HK-2 (cell line): ENCODE measurements around the gene ORM2.

ENCODE experiments used
- DNase-seq: peaks from one replicate; pipeline ENCODE4 v3.0.0-alpha.2; 2018; ENCODE audit not compliant: unreplicated experiment

Gene ORM2

DNA sequence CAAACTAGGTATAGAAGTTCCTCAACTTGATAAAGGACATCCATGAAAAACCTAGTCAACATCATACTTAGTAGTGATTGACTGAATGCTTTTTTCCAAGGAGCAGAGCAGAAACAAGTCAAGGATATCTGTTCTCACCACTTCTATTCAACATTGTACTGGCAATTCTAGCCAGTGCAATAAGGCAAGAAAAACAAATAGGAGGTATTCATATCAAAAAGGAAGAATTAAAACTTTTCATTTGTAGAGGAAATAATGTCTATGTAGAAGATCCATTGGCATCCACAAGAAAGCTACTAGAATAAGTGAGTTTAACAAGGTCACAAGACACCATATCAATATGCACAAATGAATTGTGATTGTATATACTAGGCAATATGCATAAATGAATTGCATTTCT lies 35.0 kb upstream of the ORM2 start:
- no peak for DNase-seq

DNA sequence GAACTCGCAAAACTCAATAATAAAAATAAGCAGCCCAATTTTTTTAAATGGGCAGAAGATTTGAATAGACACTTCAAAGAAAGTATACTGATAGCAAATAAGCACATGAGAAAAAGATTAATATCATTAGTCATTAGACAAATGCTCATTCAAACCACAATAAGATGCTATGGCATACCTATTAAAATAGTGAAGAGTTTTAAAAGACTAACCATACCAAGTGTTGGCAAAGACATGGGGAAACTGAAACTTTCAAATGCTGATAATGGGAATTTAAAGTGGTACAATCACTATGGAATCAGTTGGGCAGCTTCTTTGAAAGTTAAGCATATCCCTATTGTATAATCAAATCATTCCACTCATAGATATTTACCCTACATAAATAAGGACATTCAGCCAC lies 33.3 kb upstream of the ORM2 start:
- no peak for DNase-seq

DNA sequence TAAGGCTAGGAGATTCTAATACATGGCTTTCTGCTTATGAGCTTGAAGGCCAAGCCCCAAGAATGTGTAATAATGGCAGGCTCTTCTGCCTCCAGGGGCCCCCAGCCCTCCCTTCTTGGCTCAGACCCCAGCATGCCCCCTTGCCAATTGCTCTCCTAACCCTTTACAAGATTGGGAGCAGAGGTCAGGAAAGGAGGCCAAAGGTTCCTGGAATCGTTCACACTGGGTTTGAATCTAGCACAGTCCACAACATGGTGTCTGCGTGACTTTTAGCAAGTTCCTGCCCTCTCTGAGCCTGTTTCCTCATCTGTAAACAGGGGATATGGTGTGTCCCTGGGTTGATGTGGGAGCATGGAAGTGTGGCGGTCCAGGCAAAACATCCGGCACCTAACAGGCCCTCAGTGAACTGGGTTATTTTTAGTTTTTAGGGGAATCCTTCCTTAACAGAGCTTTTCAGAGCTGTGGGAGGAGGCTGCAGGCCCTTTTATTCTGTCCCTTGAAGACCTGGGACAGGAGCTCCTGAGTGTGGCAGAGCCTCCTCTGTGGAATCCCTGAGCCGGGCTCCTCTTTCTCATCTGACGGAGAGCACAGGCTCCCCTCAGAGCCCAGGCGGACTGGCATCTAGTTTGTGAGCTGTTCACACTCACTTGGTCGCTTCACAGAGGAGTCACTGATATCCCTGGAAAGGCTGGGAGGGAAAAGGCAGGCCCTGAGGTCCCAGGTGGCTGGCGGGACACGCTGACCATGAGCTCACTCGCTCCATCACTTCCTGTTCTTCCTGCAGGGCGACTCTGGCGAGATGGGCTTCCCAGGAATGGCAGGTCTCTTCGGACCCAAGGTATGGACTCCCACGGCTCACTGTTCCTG lies 30.1 kb upstream of the ORM2 start:
- no peak for DNase-seq

DNA sequence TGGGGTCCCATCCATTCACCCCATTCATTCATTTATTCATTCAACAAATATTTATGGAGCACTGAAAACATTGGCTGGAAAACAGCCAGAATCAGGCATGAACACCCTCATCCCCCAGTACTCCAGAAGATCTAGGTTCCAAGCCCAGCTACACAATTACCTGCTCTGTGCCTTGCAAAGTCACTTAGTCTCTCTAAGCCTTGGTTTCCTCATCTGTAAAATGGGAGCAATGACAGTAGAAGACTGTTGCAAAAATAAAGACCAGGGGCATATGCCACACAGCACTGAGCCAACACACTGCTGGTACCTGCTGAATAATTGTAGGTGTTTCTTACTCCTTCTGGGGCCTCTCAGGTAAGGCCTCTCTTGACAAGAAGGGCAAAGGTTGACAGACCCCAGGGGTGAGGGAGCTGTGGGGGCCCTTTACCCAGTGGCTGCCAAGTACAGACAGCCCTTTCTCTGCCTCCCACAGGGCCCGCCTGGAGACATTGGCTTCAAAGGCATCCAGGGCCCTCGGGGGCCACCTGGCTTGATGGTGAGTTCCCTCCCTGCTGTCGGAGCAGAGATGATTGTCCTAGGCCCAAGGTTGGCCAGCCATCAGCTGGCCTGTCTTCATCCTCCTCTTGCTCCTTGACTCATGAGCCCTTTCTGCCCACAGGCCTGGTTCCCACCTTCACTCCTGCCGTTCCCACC lies 29.4 kb upstream of the ORM2 start:
- no peak for DNase-seq

DNA sequence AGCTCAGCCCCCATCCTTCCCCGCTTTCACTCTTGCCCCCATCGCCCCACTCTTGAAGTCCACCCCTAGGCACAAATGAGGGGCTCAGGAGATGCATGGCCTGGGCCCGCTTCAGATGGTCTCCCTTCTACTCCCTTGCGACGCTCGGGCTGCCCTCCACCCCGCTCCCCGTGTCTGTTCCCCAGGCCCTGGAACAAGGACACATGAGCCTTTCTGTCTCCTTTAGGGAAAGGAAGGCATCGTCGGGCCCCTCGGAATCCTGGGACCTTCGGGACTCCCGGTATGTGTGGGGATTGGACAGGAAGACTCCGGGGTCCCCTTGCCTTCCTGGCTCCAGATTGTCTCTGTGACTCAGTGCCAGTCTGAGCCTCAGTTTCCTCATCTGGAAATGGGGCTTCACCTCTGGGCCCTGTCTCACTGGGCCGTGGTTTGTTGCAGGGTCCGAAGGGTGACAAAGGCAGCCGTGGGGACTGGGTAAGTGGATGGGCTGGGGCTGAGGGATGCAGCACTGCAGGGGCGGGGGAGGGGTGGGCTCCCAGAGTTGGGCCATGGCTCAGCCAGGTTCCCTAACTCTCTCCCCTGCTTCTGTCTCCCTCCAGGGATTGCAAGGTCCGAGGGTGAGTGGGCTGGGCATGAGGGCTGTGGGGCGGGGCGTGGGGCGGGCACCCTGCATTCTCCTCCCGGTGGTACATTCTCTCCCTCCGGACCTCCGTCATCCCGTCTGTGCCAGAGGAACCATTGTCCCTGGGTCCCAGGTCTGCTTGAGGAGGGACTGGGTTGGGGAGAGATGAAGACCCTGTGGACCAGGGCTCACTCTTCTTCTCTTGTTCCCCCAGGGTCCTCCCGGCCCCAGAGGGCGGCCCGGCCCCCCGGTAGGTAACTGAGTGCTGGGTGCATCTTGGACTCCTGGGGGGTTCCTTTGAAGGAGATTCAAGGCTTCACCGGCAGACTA lies 28.5 kb upstream of the ORM2 start:
- no peak for DNase-seq

DNA sequence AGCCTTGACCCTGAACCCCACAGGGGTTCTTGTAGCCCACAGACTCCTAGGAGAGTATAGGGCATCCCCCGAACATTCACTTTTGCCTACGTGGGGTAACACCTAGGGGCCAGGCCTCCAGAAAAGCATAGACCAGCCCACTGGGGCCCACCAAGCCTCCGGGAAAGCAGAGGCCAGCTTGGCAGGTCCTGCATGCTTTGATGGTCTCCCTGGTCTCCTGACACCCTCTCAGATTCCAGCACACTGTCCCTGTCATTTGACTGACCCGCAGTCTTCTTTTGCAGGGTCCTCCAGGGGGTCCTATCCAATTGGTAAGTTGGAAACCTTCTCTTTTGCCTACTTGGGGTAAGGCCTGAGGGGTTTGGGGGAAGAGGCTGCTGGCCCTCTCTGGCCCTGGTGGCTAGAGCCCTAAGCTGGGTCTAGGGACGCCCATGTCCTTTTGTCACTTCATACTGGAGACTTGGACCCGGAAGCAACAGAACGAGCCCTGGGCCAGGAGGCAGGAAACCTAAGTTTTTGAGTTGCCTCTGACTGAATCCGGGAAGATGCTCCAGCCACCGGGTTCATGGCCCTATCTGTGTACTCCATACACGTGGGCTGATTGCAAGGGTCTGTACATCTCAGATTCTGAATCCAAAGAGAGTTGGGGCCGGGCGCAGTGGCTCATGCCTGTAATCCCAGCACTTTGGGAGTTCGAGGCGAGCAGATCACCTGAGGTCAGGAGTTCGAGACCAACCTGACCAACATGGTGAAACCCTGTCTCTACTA lies 27.7 kb upstream of the ORM2 start:
- DNase-seq = no peak

DNA sequence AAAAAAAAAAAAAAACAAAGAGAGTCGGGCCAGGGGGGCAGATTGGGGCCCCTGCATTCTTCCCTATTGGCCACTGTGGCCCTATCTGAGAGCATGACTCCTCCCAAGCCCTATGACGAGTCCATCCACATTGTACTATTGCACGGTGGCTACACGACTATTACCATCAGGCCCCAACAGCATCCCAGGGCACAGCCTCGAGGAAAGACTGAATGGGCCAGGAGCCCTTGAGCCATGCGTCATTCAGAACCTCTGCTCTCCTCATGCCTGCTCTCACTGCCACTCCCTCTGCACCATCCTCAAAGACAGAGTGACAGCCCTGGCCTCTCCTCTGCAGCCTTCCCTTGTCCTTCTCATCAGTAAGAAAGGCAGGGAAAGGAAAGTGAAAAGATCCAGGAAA lies 26.9 kb upstream of the ORM2 start:
- no peak for DNase-seq

DNA sequence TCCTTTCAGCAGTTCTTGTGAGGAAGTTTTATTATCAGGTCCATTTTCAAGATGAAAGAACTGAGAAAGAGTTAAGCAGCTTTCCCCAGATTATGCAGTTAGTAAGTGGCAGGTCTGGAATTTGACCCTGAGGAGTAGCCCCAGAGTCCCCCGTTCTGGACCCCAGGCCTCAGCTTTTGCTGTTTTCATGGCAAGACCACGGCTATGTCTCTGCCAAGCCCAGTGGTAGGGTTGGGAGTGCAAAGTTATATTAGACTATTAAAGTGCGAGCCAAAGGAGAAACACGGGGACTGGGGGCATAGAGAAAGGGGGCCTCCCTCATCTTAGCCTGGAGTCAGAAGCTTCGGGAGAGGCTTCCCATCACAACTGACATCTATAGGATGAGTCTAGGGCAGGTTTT lies 26.1 kb upstream of the ORM2 start:
- DNase-seq = no peak

DNA sequence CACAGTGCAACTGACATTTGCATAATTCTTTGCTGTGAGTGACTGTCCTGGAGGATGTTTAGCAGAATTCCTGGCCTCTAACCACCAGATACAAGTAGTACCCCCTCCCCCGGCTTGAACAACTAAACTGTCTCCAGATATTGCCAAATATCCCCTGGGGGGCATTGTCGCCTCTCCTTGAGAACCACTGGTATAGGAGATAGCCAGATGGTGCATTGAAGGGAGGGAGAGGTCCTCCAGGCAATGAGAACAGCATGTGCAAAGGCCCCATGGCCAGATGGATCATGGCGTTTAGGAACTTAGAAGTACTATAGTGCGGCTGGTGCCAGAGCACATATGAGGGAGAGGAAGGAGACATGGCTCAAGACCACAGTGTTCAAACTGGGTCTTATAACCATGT lies 25.7 kb upstream of the ORM2 start:
- no peak for DNase-seq

DNA sequence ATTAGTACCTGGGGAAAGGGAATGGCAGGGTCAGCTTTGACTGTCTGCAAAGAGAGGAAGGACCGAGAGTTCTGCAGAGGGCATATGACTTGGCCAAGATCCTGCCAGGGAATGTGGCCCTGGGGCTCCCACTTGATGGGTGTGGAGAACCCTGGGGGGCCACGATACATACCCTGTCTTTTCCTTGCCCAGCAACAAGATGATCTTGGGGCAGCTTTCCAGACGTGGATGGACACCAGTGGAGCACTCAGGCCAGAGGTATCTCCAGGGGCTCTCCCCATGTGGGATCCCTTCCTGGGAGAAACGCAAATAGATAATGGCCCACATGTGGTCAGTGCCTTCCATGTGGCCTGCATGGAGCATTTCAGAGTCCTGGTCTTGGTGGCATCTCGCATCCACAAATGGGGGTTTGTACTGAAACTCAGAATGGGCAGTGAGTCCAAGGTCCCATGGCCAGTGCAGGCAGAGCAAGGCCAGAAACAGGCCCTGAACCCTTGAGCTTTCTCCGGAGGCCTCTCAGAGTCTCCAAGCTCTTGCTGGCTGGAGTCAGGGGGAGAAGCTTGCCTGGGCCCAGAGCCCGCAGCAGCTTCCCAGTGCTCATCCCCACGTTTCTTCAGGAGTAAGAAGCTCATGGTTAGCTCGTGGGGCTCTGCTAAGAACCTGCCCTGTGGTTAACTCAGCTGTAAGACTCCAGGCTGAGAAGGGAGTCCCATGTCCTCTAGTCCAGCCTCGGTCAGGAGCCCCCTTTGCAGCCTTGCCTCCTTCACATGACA lies 25.1 kb upstream of the ORM2 start:
- no peak for DNase-seq

DNA sequence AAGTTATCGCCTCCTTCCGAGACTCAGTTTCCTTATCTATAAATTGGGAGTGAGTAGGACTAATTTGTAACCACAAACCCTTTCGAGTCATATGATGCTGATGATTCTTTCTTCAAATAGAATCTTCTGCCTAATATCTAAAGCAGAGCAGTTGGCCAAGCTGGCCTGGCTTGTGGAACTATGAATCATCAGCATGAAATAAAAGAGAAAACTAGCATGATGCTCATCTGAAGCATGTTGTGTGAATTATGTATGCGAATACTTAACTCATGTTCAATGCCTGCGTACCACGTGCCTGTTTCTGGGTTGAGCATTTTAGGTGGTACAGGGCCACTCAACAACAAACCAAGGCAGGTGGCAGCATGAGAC lies 21.8 kb upstream of the ORM2 start:
- no peak for DNase-seq

DNA sequence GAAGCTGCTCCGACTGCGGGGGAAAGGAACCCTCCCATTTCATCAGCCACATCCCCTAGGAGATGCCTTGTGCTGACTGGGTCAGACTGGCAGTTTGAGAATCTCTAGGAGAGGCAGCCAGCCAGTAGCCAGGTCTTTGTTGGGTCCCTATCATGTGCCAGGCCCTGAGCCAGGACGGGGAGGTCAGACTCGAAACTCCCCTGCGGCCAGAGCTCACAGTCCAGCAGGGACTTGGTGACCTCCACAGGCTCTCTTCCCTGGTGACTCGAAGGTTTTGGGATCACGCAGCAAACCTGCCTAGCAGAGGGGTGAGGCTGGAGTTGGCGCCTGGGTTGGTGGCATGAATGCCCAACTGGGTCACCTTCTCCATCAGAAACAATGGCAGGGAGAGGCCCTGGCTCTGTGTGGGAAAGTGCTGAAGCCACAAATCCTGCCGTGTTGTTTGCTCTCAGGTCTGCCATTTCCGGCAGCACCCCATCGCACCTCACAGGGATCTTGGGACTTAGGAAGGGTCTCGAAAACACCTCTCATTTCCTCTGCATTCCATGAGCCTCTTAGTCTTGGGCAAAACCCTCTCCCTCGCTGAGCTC lies 21.2 kb upstream of the ORM2 start:
- no peak for DNase-seq

DNA sequence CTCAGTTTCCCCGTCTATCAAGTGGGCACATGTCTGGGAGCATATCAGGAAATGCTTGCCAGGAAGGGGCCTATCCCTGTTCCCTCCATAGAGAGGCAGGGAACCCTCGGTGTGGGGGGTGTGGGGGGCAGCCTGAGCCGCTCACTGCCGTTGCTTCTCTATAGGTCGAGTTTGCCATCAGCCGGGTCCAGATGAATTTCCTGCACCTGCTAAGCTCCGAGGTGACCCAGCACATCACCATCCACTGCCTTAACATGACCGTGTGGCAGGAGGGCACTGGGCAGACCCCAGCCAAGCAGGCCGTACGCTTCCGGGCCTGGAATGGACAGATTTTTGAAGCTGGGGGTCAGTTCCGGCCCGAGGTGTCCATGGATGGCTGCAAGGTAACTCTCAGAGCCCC lies 20.6 kb upstream of the ORM2 start:
- DNase-seq = no peak

DNA sequence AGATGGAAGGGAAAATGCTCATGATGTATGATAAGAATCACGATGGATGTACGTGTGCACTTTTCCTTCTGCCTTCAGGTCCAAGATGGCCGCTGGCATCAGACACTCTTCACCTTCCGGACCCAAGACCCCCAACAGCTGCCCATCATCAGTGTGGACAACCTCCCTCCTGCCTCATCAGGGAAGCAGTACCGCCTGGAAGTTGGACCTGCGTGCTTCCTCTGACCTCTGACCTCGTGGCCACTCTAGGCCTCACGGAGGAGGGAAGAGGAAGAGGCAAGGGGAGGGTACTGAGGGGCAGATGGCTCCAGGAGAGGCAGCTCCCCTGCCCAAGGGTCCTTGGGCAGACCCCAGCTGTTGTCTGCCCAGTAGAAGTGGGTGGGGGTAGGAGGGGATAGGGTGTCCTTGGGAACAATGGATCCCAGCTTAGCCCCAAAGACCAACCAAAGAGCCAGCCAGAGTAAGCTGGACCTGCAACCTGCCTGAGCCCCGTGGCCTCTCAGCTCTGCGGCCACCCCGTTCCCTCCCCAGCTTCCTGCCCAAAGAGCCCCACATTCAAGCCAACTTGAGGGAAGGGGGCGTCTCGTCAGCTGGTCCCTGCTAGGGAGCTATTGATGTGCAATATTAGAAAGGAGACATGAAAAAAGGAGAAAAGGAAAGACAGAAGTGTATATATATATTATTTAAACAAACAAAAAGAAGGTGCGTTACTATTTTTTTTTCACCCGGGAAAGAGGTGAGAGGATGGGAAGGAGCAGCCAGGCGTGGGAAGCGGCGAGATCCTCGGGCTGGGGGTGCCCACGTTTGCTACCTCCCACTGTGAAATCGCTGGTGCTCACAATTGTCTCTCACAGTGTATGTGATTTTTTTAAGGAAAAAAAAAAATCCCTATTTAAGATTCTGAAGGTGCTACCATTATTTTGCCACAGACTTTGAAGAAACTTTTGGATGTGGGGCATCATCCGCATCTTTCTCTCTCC lies 18.9 kb upstream of the ORM2 start:
- DNase-seq = no peak

DNA sequence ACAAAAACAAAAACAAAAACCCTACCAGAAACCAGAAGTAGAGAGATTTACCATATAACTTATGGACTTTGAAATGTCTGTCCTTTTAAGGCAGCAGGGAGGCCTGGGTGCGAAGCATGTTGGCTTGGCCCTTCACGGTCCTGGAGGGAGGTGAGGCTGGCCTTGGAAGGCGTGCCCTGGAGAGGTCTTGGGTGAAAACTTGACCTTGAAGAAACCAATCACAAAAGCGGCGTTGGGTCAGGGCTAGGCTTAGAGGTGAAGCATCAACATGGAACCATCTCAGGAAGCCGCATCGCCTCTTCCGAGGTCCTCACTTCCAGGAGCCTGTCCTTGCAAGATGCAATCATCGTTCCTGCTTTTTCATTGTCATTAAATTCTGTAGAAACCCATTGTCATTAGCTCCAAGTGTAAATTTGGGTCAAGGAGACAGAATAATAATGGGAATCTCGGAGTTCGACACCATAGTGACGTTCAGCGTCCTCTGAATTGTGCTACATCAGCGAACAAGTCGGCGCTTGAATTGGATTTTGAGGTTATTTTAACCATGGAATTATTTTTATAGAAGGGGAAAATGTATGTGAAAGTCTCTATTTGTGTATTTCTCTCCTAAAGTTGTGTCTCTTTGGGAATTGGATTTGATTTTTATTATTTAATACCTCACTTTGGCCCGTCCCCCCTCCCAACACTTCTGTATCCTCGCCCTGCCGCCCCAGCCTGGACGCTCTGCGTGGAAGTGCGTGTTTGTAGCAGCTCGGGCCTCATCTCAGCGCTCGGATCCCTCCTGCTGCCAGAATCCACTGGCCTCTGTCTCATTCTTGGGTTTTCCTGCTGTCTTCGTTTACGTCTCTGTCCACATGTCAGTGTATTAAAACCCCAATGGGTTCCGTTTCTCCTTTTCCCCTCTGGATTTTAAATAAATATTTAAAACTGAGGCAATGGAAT lies 17.8 kb upstream of the ORM2 start:
- DNase-seq = no peak

DNA sequence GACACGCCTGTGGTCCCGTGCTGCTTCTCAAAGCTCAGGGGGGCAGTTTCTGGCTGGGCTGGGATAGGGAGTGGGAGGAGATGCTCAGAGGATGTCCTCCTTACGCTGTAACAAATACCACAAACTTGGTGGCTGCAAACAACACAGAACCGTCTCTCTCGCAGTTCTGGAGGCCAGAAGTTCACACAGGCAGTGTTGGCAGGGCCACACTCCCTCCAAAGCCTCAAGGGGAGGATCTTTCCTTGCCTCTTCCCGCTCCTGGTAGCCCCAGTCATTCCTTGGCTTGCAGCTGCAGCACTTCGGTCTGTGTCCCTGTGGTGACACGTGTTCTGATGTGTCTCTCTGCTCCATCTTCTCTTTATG lies 17.2 kb upstream of the ORM2 start:
- no peak for DNase-seq

DNA sequence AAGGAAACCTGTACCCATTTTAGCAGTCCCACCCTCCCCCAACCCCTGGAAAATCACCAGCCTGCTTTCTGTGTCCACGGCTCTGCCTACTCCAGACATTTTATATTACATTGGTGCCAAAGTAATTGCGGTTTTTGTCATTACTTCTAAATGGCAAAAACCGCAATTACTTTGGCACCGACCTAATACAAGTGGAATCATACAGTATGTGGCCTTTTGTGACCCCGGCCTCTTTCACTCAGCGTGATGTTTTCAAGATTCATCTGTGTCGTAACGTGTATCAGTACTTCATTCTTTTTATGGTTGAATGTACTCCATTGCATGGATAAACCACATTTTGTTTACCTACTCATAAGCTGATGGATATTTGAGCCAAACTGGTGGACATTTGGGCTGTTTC lies 16.5 kb upstream of the ORM2 start:
- DNase-seq = no peak

DNA sequence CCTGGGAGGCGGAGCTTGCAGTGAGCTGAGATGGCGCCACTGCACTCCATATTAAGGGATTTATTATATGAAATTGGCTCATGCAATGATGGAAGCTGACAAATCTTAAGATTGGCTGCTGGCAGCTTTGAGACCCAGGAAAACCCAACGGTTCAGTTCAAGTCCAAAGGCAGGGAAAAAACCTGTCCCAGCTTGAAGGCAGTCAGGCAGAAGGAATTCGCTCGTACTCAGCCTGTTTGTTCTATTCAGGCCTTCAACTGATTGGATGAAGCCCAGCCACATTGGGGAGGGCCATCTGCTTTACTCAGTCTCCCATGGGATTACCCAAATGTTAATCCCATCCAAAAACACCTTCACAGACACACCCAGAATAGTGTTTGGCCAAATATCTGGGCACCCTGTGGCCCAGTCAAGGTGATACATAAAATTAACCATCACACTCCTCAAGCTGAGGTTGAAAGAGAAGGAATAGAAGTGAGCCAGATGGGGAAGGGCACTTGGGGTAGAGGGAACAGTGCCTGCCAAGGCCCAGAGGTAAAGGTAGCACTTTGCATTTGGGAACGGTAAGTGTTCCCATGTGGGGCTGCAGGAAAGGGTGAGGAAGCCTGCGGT lies 15.3 kb upstream of the ORM2 start:
- DNase-seq = no peak
